GM21526 (cell line): ENCODE results near the gene DCLK1.
"Not testable (repeated sequence)": the region's sequence is repeated elsewhere in the genome, so short reads cannot be mapped to it uniquely, and the experiment has no call there.

Source experiments
- ATAC-seq: cut with Tn5 transposase; IDR thresholded peaks from one replicate; pipeline ENCODE4 v1.9.1; 2021; ENCODE audit warnings: moderate library complexity; ENCODE audit not compliant: unreplicated experiment, low FRiP score

The DCLK1 gene

DNA sequence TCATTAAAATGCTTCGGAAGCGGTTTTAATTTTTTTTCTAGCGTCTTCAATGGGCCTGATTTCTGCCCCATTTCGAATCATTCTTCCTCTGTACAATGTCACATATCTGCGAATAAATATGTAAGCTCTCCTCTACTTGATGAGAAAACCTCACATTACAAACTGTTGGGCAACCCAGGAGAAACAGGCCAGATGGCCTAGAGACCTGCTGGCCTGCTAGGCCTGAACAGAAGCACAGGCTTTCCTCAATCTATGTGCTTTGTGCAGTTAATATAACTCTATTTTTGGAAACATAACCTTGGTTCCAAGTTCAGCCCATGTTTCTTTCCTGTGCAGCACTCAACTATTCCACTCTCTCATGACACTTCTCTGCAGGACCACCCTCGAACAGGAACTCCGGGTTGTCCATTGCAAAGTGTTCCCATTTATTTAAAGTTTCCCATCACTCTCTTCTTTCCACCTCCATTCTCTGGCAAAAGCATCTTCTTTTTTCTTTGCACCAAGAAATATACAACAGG is 42.0 kb downstream of the DCLK1 start:
- no peak for ATAC-seq

DNA sequence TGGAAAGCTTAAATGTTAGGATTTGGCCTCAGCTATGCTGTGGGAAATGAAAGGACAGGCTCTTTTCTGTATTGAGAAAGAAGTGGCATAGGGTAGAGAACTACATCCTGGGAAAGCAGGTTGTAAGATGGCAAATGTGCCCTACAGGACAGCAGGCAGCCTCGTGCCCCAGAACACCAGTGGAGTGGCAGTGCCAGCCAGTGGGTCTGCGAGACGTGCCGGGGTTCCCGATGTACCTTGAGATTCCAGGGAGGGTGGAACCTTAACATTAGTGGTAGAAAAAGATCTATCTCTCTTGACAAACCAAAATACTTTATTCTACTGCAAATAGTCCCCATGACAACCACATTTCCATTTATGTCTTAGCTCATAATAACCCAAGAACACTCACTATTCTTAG is 42.7 kb downstream of the DCLK1 start:
- ATAC-seq = no peak

DNA sequence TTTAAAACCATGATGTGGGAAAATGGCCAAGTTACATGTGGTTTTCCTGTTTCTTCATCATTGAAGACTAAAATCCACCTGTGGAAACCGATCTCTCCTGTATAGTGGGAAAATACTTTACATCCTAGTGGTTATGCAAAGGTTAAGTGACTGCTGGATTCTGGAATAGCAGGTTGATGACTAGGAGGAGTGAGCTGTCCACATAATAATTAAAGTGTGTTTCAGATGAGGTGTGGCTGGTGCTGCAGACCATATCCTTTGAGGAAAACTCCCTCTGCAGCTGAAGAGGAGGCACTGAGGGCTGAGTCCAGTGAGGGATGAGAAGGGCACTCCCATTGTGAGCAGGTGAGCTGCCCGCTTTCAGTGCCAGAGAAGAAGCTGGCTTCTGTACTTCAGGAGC is 43.2 kb downstream of the DCLK1 start:
- no peak for ATAC-seq

DNA sequence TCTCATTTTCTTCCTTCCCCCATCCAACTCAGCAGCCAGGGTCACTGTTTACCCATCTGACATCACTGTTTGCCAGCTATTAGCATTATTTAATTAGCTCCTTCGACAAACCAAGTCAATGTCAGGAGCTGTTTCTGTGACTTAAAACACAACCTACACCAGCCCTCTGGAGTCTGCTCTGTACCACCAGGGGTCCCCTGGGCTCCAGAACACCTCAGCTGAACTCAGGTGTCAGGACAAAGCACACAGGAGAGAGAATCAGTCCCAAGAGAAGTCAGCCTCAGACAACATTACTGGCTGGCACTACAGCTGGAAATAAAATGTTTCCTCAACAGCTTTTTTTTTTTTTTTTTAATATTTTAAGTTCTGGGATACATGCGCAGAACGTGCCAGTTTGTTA is 45.1 kb downstream of the DCLK1 start:
- ATAC-seq = no peak

DNA sequence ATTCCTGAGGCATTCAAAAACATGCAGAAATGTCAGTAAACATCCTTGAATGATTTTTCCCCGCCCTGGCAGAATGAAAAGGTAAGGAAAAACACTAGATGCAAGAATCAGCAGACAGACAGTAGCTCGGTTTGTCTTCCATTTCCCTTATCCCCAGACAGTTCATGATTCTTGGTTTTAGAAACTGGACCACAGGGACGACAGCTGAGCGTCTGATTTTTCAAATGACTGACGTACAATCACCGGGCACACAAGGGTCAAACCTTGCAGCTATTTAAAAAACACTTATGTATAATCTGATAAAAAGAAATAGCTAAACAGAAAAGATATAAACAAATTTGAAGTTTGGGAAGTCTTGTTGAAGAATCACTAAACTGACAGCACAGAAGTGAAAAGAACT is 47.1 kb downstream of the DCLK1 start:
- no peak for ATAC-seq

DNA sequence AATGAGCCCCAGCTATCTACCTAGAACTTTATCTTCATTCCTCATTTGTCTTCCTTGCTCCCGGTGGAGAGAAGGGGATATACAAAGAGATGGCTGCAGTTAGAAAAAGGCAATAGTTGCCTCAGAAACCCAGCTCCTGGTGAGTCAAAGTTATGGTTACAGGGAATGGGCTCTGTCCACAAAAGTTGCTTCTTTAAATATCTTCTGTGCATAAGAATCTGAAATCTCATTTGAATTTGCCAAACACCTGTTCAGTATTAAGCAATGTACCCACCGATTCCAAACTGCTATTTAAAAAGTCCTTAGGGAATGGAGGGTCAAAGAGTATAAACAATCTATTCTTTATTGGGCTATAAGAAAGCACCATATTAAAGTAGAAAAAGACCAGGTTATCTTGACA is 48.4 kb downstream of the DCLK1 start:
- ATAC-seq = no peak

DNA sequence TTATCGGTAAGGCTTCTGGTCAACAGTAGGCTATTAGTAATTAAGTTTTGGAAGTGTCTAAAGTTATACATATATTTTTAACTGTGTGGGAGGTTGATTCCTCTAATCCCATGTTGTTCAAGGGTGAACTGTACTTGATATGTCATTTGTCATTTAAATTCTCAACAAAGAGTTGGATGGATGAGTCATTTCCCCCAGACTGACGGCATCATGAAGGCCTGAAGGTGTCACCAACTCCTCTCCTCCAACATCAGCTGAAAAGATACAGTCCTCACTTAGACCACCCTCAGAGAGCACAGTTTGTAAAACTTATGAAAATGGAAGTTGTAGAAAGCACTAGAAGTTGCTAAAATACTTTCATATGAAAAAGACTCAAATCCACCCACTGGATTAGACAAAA is 48.8 kb downstream of the DCLK1 start:
- no peak for ATAC-seq

DNA sequence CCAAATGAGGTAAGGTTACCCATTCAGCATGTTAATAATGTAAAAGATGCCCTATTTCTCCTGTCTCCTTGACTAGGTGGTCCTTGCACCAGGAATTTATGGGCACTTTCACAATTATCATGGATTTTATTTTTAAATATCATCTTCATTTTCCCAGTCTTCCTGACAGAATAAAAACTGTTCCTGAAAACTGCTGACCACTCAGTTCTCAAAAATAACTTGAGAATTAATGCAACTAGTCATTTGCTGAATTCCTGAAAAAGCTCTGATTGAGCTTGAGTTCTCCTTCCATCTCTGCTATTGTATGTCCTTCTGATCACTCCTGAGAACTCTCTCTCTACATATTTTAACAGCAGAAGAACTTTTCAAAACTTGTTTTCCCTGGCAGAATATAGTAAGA is 55.0 kb downstream of the DCLK1 start:
- ATAC-seq = no peak

DNA sequence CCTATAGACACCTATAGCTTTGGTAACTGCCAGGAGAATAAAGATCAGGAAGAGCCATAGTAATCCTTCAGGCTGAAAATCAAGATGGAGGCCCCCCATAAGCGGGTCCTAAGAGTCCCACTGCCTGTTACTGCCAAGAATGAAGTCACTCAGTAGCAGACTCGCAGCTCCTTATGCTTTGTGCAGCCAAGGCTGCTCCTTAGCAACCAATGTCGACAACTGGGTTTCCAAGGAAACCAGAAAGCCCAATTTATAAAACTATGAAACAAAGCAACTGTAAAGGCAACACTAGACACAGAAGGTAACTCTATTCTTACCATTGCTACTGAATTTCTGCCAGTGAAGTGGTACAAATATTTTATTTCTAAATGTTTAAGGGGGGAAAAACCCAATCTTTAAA is 56.5 kb downstream of the DCLK1 start:
- ATAC-seq = no peak

DNA sequence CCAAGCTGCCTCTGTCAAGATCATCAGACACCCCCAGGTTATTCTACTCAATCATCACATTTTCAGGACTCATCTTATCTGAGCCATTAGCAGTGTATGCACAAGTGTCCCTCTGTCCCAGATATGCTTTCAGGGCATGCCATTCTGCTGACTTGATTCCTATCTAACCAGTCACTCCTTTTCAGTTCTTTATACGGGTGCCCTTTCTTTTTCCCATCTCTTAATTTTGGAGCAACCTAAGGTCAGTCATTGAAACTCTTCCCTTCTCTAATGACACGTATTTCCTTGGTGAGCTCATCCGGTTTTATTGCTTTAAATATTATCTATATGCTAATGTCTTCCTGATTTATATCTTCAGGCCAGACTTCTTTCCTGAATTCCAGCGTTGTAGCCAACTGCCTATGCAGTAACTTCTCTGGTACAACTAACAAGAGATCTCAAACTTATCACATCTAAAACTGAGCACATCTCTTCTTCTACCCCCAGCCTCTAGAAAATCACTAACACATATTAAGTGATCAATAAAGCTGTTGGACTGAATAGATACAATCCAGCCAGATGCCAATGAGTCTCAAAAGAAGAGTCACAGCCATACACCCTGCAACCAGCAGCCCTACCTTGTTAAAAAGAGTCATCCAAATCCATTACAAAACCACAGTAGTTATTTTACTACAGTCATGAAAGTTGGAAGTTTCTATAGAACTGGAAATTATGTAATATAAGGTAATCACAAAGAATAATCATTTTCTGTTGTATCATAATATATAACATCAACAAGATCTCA is 58.8 kb downstream of the DCLK1 start:
- no peak for ATAC-seq

DNA sequence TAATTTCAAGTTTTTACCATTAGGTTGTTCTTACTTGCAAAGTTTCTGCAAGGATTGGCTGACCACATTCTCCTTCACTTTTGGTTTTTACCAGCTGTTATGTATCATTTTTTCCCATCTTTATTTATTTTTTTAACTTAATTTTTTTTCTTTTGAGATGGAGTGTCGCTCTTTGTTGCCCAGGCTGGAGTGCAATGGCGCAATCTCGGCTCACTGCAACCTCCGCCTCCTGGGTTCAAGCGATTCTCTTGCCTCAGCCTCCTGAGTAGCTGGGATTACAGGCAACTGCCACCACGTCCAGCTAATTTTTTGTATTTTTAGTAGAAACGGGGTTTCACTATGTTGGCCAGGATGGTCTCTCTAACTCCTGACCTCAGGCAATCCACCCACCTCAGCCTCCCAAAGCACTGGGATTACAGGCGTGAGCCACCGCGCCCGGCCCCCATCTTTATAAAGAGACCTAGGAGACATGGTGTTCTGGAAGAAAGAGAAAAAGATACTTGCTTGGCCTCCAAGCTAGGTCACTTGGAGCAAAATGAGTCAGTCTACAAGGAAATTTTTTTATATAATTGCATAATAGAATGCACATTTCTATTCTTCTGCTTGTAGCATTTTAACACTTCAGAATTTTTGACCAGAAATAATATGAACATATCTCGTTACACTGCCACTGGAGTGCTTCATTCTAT is 60.5 kb downstream of the DCLK1 start:
- ATAC-seq = not testable (repeated sequence)

DNA sequence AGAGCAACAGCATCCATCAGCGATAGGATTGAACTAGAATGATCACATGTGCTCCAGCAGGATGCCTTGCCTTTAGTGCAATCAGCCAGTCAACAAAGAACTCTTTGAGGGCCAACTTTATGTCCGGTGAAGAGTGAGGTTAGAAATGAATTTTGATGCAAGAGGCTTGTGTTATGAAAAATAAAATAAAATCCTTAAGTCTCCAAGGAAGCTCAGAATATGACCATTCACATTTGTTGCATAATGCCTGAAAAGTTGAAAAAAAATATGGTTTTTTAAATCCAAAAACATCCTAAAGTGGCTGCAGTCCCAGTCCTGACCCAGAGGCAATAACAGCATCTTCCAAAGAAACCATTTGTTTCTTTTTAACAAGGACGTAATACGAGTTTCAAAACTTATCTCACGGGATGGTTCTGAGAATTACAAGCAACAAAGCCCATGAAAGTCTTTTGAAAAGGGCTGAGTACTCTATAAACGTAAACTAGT is 61.3 kb downstream of the DCLK1 start:
- ATAC-seq = no peak

DNA sequence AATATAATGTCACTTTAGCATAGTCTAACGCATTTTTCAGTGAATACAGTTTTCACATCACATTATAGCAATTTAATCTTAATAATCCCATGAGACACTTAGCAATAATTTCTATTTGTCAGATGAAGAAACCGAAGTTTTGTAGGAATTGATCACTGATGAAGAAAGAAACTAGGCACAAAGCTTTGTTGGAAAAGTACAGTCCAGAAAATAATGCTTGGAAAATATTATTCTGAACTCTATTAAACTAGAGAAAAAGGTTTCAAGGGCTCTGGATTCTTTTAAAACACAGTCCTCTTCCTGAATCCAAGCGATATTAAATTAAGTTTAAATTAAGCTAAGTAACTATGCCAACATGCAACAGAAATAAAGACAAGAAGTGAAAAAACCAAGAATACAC is 62.2 kb downstream of the DCLK1 start:
- ATAC-seq = no peak

DNA sequence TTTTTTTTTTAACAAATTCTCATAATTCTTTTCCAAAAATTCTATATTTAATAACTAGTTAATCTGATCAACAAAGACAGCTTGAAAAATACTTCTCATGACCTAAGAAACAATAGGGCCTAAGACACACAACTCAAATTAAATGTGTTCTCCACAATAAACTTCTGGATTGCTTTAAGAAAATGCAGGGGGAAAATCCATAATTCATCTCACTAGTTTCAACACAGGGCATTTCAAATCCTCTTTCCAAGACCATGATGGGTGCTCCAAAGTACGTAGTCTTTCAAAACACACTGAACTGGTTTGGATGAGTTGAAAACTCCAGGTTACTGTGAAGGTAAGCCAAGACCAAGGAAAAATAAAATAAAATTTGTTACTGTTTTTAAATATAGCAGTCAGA is 62.6 kb downstream of the DCLK1 start:
- no peak for ATAC-seq

DNA sequence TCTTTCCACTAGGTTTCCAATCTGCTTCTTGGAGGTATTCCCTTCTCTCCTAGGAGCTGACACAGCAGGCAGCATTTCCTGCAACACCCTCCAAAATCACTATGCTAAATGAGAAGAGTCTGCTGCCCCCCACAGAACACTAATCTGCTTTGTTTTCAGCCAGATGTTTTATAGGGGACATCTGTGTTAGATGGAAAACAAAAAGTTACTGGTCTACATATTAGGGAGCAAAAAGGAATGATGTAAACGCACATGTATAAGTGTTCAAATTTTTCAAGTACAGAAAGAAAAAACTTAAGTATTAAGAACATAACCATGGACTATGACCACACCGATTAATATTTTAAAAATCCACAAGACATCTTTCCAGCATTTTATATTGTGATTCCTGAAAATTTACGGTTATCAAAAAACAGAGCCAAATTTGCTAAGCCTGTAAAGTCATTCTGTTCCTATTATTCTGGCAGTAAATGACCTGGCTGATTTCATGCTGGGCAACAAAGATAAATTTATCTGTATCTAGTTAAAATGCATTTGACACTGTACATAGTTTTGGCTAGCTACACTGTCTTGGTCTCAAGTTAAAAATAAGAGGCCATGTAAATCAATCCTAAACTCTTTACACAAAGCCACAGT is 63.3 kb downstream of the DCLK1 start:
- ATAC-seq = no peak

DNA sequence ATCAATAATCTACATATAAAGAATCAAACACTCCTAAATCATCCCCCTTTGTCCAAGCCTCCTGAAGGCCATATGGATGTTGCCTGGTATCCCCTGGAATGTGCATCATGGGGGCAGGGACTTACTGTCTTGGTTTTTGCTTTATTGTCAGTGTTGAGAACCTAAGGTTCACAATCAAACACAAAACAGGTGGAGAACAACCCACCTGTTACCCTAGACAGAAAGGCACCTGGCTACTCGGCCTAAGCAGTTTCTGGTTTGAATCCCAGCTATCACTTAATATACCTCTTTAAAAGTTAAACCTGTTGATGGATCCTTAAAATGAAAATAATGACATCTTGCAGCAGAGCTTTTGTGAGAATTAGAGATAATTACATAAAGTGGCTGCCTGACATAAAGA is 68.9 kb downstream of the DCLK1 start:
- no peak for ATAC-seq

DNA sequence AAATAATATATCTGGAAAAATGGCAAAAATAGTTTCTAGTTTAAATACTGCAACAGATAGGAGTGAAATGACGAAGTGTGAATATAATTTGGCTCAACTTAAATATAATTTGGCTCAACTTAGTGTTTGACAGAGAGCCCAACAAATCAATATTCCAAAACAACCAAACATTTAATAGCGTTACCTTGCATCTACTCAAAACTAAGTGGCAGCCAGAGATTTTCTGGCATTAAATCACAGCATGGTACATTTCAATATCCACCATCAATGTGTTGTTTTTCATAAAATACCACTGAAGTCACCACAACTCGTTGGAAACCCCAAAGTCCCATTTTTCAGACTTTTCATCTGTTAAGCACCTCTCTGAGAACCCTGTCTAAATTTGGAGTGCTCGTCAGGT is 69.6 kb downstream of the DCLK1 start:
- no peak for ATAC-seq

DNA sequence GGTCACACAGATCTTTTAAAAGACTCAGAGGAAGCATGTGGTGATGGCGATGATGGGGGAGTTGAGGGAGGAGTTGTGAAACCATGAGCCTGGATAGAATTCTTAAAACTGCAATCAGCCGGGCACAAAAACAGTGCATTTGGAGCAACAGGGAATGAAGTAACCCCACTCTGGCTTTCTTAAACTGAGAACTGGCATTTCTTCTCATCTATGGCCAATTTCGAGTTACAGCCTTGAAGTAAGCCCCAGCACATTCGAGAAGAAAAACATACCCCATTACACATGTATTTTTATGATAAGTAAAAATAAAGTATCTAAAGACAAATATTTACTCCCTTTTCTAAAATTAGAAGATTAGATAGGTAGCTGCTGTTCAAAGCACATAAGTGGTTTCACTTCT is 70.1 kb downstream of the DCLK1 start:
- no peak for ATAC-seq

DNA sequence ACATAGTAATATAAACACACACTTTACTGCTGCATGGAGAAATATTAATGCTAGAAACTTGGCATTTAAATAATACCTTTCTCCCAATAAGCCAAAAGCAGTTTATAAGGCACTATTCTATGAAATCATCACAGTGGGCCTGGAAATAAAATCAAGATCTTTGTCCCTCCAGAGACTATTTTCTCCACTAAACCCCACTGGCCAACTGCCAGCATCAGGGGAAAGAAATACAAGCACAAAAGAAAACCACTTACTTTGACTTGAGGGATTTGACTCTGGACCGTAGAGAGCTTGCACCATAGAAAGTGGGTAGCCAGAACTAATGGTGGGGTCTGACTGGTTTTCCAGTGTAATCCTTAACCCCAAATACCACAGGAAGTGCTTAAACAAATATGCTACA is 71.9 kb downstream of the DCLK1 start:
- ATAC-seq = no peak

DNA sequence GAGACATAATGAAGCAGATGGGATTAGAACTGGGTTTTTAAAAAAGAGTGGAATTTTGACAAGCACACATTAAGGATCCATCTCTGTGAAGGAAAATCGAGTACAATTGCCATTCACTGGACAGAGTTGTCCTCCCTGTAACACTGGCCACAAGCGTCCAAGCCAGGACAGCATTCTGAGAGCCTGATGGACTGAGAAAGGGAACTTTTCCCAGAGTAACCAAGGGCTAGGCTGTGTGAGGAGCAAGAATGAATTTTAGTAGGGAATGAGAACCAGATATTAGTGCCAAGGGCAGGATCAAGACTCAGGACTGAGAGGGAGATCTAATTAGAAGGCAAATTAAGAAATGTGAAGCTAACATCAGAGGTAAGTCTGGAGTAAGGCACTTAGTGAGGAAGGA is 73.1 kb downstream of the DCLK1 start:
- ATAC-seq = no peak

DNA sequence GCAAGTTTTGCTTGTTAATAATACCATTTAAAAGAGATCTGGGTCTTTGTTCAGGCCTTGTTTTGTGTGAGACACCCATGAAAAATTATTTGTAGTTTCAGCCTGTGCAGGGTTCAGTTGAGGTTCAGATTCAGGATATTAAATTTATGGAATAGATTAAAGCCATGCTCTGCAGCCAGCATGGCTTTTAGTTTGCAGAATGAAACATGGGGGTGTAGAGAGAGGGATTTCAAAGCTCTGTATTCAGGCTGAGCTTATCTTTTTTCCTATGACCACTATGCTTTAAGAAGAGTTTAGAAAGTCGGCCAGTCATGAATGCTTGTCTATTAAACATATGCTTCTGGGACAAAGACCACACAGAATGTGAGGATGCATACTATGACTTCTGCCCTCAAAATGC is 73.6 kb downstream of the DCLK1 start:
- no peak for ATAC-seq

DNA sequence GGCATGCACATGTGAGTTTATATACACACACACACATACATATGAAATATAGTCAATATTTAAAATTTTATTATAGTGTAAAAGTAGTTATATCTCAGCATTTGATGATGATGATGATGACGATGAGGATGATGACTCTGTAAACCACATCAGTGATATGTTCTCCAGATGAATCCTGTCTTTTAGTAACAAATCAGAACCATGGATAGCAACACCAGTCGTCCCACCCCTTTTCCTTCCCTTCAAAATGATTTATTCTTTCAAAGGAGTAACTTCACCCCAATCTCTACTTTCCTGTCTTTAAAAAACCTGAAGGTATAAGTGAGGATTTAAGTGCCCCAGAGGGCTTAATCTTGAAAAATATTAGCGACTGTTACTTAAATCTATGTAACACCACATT is 74.1 kb downstream of the DCLK1 start:
- no peak for ATAC-seq
